DOHH2 (cell line): Measurements from ENCODE around the gene GUCA2B.

ENCODE experiments used
- EZH2phosphoT487 ChIP-seq: fragments of 200-600 bp; sonication (generic); IDR thresholded peaks from 2 replicates; pipeline ENCODE4 v1.6.1; 2017; ENCODE audit warnings: borderline replicate concordance, mild to moderate bottlenecking, antibody characterized with exemption, low read length, moderate library complexity, mixed read lengths
- TF ChIP-seq, protein P1 (sequence below): fragments of 200-600 bp; sonication (generic); IDR thresholded peaks from one replicate; pipeline ENCODE4 v1.5.1; 2014; ENCODE audit warnings: antibody characterized with exemption, mild to moderate bottlenecking, low read depth, low read length; ENCODE audit not compliant: poor library complexity, severe bottlenecking

DNA sequence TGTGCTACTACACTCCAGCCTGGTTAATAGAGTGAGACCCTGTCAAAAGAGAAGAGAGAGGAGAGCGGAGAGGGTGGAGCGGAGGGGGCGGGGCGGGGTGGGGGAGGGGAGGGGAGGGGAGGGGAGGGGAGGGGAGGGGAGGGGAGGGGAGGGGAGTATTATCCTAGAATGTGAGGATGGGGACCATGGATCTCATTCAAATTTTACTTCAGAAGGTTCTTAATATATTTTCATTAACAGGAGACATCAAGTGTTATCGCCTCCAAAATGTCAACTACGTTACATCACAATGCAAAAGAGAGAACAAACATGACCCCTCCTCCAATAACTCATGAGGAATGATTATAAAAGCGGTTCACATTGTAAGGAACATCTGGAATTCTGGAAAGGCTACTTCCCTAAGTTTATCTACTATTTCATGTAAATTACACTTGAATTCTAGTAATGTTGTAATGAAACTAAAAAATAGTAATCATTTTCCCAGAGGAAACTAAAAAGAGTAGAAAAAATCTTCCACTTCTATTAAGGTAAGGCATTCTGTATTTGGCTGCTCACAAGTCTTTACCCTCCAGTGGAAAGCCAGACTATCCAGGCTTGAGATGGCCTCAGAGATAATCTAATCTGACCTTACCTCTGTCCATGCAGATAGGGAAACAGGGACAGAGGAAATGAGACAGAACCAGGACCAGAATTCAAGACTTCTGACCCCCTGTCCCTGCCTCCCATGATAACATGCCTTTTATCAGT lies 30.2 kb downstream of the GUCA2B start:
- TF ChIP-seq, protein P1, sequence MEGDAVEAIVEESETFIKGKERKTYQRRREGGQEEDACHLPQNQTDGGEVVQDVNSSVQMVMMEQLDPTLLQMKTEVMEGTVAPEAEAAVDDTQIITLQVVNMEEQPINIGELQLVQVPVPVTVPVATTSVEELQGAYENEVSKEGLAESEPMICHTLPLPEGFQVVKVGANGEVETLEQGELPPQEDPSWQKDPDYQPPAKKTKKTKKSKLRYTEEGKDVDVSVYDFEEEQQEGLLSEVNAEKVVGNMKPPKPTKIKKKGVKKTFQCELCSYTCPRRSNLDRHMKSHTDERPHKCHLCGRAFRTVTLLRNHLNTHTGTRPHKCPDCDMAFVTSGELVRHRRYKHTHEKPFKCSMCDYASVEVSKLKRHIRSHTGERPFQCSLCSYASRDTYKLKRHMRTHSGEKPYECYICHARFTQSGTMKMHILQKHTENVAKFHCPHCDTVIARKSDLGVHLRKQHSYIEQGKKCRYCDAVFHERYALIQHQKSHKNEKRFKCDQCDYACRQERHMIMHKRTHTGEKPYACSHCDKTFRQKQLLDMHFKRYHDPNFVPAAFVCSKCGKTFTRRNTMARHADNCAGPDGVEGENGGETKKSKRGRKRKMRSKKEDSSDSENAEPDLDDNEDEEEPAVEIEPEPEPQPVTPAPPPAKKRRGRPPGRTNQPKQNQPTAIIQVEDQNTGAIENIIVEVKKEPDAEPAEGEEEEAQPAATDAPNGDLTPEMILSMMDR: no peak
- TF ChIP-seq EZH2phosphoT487: no peak
